Measurements from ENCODE around the gene TMEM115.

Gene TMEM115

GRCh38 chr3:50358911-50359759, at the start of gene TMEM115:
TSS of gene TMEM115 (minus strand) at chr3:50359521. CDS start at chr3:50359063, 458 bp downstream.
- peak; percentile 87 for DNase-seq (ENCODE audit: low read depth, low spot score)

GRCh38 chr3:50408443-50408944, 49.2 kb upstream of the TMEM115 start:
- no peak for DNase-seq (ENCODE audit: low read depth, low spot score)

GRCh38 chr3:50406487-50406886, 47.2 kb upstream of the TMEM115 start:
- no peak for DNase-seq (ENCODE audit: low read depth, low spot score)

GRCh38 chr3:50405249-50405648, 45.9 kb upstream of the TMEM115 start:
- DNase-seq (ENCODE audit: low read depth, low spot score), result no peak

- no peak for DNase-seq (ENCODE audit: low read depth, low spot score)
Observed at GRCh38 chr3:50401978-50402595, 42.8 kb upstream of the TMEM115 start.

GRCh38 chr3:50396502-50396901, 37.2 kb upstream of the TMEM115 start:
- DNase-seq (ENCODE audit: low read depth, low spot score), result no peak

- no peak for DNase-seq (ENCODE audit: low read depth, low spot score)
Observed at GRCh38 chr3:50395070-50395860, 35.9 kb upstream of the TMEM115 start.

GRCh38 chr3:50393061-50393460, 33.7 kb upstream of the TMEM115 start:
- DNase-seq (ENCODE audit: low read depth, low spot score), result no peak

GRCh38 chr3:50392101-50392715, 32.9 kb upstream of the TMEM115 start:
- no peak for DNase-seq (ENCODE audit: low read depth, low spot score)

GRCh38 chr3:50390508-50391224, 31.3 kb upstream of the TMEM115 start:
- DNase-seq (ENCODE audit: low read depth, low spot score), result no peak

- no peak for DNase-seq (ENCODE audit: low read depth, low spot score)
Observed at GRCh38 chr3:50389414-50389767, 30.1 kb upstream of the TMEM115 start.

GRCh38 chr3:50388720-50389413, 29.5 kb upstream of the TMEM115 start:
- DNase-seq (ENCODE audit: low read depth, low spot score), result no peak

GRCh38 chr3:50388016-50388719, 28.8 kb upstream of the TMEM115 start:
- no peak for DNase-seq (ENCODE audit: low read depth, low spot score)

GRCh38 chr3:50385754-50386153, 26.4 kb upstream of the TMEM115 start:
- no peak for DNase-seq (ENCODE audit: low read depth, low spot score)

- no peak for DNase-seq (ENCODE audit: low read depth, low spot score)
Observed at GRCh38 chr3:50383750-50384149, 24.4 kb upstream of the TMEM115 start.

- DNase-seq (ENCODE audit: low read depth, low spot score), result no peak
Observed at GRCh38 chr3:50382722-50383121, 23.4 kb upstream of the TMEM115 start.

- DNase-seq (ENCODE audit: low read depth, low spot score), result no peak
Observed at GRCh38 chr3:50381383-50381782, 22.1 kb upstream of the TMEM115 start.

- no peak for DNase-seq (ENCODE audit: low read depth, low spot score)
Observed at GRCh38 chr3:50380405-50381085, 21.2 kb upstream of the TMEM115 start.

GRCh38 chr3:50378757-50379156, 19.4 kb upstream of the TMEM115 start:
- DNase-seq (ENCODE audit: low read depth, low spot score), result no peak

Data from activated naive CD8-positive, alpha-beta T cell treated with anti-CD3 and anti-CD28 coated beads, Interleukin-2, amount 50 U/mL, for 16 hours (primary cell).